HG03565 (cell line): ENCODE results near the gene BMP6.

Source experiments
- ATAC-seq: cut with Tn5 transposase; IDR thresholded peaks from one replicate; pipeline ENCODE4 v1.9.1; 2021; ENCODE audit warnings: mild to moderate bottlenecking, moderate library complexity; ENCODE audit not compliant: unreplicated experiment

BMP6 gene

DNA sequence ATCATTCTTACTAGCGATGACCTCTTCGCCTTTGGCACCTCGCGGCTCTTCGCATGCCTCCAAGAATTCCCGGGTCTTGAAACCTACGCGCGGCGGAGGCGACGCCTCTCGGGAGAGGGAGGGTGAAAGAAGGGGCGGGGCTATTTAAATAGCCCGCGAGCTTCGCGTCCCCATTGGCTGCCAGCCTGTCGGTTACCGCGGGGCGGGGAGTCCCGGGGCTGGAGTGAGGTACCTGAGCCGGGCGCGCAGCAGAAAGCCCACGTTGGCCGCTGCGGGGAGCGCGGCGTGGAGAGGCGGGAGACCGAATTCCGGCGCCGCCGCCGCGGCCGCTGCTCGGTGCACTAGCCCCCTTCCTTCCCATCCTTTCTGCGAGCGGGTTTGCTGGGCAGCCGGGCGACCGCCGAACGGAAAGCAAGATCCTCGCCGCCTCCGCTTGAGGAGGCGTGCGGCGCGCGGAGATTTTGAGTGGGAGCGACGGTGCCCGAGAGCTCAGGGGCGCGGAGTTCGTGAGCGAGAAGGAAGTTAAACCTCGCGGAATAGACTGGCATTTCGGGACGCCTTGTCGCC lies at the start of gene BMP6:
BMP6 (plus strand) TSS at position 251 of the 567 bp plus-strand sequence. CDS start 857 bp downstream, outside the sequence.
- peak; percentile 76 for ATAC-seq

DNA sequence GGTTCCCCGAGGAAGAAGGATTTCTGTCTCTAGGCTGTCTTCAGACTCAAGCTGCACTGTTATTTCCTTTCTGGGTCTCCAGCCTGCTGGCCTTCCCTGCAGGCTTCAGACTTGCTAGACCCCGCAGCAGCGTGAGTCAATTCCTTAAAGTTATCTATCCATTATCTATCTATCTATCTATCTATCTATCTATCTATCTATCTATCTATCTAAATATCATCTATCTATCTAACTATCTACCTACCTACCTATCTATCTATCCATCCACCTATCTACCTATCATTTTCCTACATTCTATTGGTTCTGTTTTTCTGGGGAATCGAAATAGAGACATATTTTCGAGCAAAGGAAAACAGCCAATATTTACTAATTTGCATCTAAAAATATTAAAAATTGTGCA lies 48.7 kb upstream of the BMP6 start:
- no peak for ATAC-seq

DNA sequence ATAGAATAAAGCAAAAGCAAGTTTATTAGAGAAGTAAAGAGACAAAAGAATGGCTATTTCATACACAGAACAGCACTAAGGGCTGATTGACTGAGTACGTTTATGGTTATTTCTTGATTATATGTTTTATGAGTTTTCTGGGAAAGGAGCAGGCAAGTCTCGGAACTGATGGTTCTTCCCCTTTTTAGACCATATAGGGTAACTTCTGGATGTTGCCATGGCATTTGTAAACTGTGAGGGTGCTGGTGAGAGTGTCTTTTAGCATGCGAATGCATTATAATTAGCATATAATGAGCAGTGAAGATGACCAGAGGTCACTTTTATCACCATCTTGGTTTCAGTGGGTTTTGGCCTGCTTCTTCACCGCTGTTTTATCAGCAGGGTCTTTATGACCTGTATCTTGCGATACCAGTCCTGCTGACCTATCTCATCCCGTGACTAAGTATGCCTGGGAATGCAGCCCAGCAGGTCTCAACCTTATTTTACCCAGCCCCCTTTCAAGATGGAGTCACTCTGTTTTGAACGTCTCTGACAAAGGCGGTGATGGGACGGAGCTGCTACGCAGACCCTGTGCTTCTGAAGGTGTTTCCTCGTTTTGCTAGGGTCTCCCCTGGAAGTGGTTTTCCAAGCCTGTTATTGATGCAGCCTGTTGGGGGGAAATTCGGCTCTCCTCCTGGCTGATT lies 45.4 kb upstream of the BMP6 start:
- ATAC-seq, result no peak

DNA sequence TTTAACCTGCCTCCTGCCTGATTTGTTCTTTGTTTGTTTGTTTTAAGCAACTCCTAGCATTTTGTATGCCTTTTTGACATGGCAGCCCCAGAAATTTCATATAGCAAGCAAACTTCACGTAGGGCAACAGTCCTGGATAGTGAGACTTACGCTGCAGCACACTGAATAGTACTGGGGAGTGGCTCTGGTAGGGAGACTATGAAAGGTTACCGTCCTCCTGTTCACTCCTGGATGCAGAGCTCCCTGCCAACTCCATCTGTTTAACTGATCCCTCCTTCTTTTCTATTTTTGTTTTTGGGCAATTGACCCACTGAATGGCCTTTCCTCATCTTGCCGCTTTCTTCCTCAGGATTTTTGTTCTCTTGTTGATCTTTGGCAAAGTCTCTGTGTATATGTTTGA lies 44.5 kb upstream of the BMP6 start:
- no peak for ATAC-seq

DNA sequence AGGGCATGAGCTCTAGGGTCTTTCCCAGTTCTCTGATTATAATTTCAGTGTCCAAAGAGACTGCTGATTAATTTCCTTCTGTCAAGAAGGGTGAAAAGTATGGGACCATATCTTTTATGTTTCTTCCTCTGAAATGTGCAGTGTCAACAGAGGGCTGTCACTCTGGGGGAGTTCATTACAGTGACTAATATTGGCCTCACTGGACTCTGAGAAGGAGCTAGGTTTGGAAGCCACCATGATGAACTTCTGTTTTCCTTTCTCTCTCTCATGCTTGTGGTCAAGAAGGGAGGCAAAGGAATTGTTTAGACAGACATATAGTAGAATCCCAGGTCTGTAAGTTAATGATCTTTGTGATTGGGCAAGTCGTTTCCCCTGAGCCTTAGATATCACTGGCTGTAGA lies 41.8 kb upstream of the BMP6 start:
- no peak for ATAC-seq

DNA sequence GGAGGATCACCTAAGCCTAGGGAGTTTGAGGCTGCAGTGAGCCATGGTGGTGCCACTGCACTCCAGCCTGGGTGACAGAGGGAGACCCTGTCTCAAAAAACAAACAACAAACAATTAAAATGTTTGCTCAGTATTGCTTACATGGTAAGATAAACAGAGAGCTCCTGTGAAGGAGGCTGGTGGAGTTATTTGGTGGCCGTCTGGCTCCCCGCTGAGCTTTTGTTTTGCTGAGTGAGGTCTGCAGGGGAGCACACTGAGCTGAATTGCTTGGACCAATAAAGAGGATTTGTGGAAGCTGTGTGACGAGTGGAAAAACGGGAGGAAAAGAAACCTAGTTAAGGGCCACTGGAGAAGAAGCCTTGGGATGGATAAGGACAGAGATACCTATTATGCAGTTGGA lies 41.1 kb upstream of the BMP6 start:
- no peak for ATAC-seq

DNA sequence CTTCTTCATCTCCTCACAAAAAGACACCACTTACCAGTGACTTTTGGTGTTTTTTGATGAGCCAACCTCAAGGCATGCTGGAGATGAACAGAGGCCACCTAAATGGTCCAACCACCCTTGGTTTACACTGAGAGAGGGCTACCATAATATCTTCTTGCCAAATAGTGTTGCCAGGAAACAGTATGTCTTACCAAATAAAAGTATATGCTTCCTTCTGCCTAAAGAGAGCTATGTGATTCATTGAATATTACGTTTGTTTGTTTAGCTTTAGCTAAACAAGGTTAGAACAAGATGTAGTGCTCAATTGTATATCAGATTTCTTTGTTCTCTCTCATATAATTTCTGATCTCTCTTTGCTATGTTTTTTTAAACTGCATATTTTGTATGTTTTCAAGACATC lies 40.6 kb upstream of the BMP6 start:
- ATAC-seq, result no peak

DNA sequence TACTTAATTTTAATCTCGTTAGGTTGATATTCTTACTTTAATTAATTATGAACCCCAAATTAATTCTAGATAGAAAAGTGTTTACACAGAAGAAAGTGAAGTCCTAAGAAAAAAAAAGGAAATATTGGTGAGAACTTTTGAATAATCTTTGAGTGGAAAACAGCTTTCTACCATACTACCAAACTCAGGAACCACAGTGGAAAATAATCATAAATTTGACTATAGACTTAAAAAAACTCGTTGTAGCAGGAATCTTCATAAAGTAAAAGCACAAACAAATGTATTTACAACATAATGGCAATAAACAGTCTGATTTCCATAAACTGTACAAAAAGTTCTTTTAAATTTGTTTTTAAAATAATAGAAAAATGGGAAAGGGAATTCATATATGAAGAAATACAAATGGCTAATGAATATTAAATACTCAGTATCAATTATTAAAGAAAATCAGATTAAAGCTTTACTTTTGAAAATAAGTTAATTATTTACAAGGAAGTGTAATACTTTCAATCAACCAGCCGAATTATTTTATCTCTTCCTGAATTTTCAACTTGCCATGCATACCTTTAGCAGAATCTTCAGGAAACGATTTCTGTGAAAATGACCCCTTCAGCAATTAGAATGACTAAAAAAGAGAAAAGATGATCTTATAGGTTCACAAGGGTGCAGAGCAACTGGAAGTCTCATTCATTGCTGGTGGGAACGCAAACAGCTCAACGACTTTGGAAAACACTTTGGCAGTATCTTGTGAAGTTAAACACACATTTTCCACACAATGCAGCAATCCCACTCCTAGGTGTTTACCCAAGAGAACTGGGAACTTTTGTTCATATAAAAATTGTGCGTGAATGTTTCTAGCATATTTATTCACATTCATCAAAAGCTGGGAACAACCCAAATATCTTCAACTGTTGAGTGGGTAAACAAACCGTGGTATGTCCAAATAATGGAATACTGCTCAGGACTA lies 38.5 kb upstream of the BMP6 start:
- ATAC-seq, result no peak

DNA sequence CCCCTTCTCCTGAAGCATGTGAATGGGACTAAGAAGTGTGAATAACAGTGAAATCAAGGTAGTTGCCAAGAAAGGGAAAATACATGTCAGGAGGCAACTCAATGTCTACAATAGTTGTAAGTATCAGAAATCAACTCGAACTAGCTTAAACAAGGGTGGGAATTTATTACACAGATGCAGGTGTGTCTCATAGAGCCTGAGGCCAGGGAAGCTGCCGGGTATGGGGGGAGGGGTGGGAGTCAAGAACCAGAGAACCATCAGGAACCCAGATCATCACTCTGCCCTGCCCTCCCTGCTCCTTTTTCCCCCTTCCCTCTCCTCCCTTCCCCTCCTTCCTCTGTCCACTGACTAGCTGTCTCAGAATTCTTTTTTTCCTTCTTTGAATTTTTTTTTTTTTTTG lies 34.9 kb upstream of the BMP6 start:
- no peak for ATAC-seq

DNA sequence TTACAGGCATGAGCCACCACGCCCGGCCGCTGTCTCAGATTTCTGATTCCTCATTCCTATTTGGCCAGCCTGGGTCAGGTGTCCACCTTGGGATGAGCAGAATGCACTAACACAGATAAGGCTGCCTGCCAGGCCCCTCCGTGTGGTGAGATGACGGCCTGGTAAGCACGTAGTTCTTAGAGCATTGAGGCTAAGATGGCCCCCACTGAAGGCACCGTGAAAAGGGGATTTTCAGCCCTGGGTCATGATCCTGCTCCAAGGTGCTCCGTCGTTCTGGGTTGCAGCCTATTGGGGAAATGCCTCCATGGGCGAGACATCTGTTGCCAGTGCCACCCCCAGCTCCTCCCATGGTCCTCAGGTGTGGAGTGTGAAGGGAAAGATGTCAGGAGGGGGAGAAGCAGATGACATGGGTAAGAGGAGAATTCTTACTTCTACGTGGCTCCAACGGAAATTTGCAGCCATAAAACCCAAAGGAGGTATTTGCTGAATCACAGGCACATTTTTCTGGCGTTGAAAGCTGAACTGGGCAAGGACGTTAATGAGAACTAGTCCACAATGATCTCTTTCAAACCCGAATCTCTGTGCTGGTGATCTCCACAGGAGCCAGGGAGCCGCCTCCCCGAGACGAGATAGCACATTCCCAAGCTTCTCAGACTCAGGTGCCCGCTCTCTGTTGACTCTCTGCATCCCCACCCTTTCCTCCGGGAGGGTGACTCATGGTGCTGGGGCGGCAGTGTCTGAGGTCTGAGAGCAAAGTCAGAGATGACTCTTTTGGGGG lies 34.0 kb upstream of the BMP6 start:
- ATAC-seq, result no peak

DNA sequence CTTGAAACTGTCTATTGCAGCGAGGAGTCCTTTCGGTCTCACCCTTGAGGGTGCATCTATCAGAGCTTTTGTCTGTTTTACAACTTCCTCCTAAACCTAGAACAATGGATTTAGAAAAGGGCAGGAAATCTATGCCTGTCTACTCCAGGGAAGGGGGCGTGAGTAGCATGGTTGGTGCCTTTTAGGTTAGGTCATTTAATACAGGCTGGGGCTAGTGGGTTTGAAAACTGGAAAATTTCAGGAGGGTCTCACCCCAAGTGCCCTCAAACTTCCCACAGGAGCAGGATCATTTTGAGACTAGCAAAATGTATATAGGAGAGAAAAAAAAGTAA lies 33.5 kb upstream of the BMP6 start:
- ATAC-seq, result no peak

DNA sequence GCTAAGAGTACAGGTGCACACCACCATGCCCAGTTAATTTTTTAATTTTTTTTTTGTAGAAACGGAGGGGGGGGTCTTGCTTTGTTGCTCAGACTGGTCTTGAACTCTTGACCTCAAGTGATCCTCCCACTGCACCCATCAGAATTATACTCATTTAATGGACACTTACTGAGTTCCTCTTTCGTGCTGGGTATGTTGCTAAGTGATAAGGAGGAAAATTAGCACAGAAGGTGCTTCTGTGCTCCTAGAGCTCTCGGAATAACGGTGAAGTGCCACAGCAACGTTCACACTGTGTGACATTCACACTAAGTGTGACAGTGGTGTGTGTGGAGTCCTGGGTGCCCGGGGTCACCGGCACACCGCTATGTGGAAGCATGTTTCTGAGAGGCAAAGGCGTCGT lies 32.1 kb upstream of the BMP6 start:
- ATAC-seq, result no peak

DNA sequence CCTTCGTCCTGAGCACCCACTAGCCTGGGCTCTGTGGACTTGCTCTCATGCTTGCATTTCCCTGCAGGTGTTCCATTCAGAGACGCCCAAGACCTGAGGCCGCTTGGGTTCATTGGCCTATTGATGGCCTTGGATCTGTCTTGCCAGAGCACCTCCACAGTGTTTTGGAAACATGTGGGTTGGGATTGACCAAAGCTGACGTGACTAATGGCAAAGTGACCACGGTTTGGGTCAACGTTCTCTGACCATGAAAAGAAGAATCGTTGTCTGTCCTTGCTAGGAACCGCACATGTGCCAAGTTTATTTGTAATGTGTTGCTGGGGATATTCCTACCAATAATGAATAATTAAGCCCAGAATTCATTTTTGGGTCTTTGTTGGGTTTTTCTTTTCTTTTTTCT lies 29.8 kb upstream of the BMP6 start:
- ATAC-seq, result no peak

DNA sequence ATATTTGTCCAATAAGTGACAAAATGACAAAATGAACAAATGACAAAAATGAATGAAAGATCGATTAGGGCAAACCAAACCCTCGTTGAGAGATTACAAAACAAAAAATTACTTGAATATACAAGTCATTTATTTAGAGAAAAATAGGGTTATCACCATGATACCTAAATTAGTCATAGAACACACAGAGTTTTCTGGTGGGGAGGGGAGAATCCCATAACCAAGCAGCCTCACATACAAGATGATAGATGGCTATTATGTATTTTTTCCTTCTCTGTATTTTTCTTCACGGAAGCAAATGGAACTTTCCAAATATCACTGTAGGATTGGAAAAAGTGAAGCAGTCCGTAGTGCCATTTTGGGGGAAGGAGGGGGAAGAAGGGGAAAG lies 28.5 kb upstream of the BMP6 start:
- ATAC-seq, result no peak

DNA sequence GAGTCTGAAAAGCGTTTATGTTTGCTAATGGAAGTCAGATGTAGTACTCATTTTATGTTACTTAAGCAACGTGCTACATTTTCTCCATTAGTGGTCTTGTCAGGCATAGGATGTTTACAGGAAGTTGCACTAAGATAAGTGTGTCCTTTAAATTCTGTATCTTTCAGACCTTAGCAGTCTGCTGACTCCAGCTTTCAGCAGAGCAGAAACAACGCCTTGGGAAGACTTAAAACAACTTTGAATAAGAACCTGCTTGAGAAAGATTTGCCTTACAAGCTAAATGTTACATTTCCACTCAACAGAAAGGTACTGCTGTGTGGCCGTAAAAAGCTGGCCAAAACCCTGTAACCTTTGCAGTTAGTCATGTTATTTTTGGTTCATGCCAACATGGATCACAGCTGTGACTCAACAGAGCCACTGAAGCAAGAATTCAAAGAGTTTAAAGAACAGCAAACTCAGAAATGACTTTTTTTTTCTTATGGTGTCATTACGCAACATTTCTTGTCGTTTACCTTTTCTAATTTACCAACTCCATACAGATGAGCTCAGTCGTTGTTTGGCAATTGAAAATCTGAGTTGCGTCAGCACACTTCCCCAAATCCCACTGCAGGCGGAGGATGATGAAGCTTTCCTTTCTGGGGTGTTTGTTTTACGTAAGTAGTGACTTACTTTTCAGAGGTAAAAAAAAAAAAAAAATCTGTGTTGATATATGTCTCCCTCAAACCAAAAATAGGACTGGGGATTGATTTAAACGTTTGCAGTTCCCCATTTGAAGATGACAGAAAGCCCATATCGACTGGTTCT lies 27.9 kb upstream of the BMP6 start:
- ATAC-seq, result no peak

DNA sequence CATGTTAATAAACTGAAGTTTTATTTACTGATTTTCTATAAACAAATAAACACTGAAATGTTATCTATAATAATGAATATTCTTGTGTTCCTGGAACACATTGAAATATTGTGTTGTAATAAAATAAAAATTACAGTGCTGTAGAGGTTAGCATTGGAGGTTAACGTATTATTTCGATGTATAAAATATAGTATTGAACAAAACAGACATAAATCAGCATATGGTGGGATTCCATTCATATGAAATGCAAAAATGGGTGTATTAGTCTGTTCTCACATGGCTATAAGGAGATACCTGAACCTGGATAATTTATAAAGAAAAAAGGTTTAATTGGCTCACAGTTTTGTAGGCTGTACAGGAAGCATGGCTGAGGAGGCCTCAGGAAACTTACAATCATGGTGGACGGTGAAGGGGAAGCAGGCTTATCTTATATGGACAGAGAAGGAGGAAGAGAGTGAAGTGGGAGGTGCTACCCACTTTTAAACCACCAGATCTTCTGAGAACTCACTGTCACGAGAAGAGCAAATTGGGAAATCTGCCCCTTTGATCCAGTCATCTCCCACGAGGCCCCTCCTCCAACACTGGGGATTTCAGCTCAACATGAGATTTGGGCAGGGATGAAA lies 24.6 kb upstream of the BMP6 start:
- no peak for ATAC-seq

DNA sequence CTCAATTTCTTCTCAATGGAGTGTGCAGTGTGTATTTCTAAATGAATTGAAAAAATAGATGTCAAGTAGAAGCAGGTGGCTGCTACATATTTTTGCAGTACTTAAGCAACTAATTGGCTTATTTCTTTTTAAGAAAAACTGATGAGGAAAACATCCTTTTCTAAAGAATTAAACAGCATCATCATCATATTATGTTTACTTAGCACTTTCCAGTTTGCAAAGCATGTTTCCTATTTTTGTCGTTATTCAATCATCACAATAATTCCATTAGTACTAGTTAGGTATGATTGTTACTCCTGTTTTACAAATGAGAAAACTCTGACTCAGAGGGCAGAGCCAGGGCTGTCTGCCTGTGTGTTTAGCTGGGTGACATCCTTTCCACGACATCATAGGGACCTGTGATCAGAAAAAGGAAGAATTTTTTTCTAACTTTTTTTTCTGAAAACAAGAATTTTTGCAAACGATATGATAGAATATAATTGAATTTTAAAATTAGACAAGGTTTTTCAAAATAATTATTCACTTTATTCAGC lies 22.7 kb upstream of the BMP6 start:
- ATAC-seq, result no peak

DNA sequence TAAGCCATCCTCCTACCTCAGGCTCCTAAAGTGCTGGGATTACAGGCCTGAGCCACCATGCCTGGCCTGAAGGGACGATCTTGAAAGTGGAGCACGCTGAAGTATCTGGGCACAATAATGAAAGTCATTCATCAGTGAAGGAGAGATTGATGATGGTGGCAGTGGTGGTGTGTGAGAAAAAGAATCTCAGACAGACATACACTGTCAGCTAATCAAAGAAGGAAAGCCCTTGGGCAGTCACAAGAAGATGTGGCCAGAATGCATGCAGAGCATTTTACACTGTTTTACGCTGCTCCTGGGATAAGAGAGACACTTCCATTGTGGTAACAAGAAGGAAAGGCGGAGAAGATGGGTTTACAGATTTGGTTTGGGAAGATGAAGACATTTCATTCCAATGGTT lies 20.4 kb upstream of the BMP6 start:
- ATAC-seq, result no peak

DNA sequence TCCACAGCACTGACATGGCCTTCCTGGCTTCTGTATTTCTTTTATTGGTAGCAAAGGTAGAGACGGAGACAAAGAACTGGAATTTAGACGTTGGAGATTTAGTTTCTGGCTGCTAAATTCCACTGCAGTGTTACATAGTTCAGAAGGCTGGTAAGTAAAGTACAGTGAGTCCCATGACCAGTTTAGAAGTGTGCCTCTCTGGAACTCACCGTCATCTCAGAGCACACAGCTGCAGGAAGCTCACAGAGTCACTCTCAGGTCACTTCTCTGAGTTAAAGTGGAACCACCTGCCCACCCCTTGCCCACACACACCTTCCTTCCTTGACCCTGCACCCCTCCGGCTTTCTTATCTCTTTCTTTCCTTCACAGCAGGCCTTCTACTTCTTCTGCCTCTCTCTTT lies 19.6 kb upstream of the BMP6 start:
- ATAC-seq, result no peak

DNA sequence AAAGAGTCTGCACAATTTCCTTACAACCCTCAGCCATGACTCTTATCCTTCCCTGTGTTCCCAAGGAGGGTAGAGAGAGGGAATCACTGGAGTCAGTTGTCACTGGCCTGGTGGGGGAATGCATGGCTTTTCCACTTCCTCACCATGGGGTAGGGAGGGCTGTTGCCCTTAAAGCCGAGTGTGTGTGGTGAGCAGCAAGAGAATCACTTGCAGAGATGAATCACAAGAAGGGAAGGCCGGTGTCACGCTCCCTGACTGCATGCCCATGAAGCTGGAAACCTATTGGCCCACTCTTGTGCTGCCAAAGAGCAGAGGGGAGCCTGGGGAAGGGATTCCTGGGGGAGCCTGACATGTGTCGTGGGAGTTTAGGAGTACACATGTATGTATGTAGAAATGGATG lies 18.1 kb upstream of the BMP6 start:
- no peak for ATAC-seq
